GM12892 (cell line): ENCODE data around the gene DCDC1.

ENCODE experiments used
- POLR2A ChIP-seq: IDR thresholded peaks from 2 replicates; pipeline ENCODE4 v1.6.1; 2011; ENCODE audit warnings: low read depth, low read length, control low read depth
- POLR2AphosphoS5 ChIP-seq: IDR thresholded peaks from 2 replicates; pipeline ENCODE4 v1.6.1; 2011; ENCODE audit warnings: low read depth, low read length, control low read depth
- TAF1 ChIP-seq: IDR thresholded peaks from 2 replicates; pipeline ENCODE4 v1.6.1; 2011; ENCODE audit warnings: low read depth, mild to moderate bottlenecking, control low read depth, low read length, borderline replicate concordance

GRCh38 chr11:30895046-30895445, 474.5 kb downstream of the DCDC1 start:
- TF ChIP-seq POLR2A (no peak), POLR2AphosphoS5 (no peak), TAF1 (no peak)
